Measurements from ENCODE around the gene ZNF343.
"Not testable (repeated sequence)": the region's sequence is repeated elsewhere in the genome, so short reads cannot be mapped to it uniquely, and the experiment has no call there.

DNA sequence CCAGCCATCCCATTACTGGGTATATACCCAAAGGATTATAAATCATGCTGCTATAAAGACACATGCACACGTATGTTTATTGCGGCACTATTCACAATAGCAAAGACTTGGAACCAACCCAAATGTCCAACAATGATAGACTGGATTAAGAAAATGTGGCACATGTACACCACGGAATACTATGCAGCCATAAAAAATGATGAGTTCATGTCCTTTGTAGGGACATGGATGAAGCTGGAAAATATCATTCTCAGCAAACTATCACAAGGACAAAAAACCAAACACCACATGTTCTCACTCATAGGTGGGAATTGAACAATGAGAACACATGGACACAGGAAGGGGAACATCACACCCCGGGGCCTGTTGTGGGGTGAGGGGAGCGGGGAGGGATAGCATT lies 2.3 kb downstream of the ZNF343 start:
- TF ChIP-seq, protein P1, sequence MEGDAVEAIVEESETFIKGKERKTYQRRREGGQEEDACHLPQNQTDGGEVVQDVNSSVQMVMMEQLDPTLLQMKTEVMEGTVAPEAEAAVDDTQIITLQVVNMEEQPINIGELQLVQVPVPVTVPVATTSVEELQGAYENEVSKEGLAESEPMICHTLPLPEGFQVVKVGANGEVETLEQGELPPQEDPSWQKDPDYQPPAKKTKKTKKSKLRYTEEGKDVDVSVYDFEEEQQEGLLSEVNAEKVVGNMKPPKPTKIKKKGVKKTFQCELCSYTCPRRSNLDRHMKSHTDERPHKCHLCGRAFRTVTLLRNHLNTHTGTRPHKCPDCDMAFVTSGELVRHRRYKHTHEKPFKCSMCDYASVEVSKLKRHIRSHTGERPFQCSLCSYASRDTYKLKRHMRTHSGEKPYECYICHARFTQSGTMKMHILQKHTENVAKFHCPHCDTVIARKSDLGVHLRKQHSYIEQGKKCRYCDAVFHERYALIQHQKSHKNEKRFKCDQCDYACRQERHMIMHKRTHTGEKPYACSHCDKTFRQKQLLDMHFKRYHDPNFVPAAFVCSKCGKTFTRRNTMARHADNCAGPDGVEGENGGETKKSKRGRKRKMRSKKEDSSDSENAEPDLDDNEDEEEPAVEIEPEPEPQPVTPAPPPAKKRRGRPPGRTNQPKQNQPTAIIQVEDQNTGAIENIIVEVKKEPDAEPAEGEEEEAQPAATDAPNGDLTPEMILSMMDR (IDR thresholded peaks at IDR 0.05; ENCODE audit: poor library complexity, severe bottlenecking), result not testable (repeated sequence)
- not testable (repeated sequence) for TF ChIP-seq SMC3 (conservative IDR thresholded peaks at IDR 0.05; ENCODE audit: poor library complexity); POLR2AphosphoS5 (IDR thresholded peaks at IDR 0.05); EZH2 (IDR thresholded peaks at IDR 0.05; ENCODE audit: borderline replicate concordance, insufficient read depth, low read length, poor library complexity, severe bottlenecking); MXI1 (conservative IDR thresholded peaks at IDR 0.05; ENCODE audit: poor library complexity, severe bottlenecking); EP300 (conservative IDR thresholded peaks at IDR 0.05; ENCODE audit: poor library complexity, severe bottlenecking); RAD21 (conservative IDR thresholded peaks at IDR 0.05)
- TF ChIP-seq, protein P2, sequence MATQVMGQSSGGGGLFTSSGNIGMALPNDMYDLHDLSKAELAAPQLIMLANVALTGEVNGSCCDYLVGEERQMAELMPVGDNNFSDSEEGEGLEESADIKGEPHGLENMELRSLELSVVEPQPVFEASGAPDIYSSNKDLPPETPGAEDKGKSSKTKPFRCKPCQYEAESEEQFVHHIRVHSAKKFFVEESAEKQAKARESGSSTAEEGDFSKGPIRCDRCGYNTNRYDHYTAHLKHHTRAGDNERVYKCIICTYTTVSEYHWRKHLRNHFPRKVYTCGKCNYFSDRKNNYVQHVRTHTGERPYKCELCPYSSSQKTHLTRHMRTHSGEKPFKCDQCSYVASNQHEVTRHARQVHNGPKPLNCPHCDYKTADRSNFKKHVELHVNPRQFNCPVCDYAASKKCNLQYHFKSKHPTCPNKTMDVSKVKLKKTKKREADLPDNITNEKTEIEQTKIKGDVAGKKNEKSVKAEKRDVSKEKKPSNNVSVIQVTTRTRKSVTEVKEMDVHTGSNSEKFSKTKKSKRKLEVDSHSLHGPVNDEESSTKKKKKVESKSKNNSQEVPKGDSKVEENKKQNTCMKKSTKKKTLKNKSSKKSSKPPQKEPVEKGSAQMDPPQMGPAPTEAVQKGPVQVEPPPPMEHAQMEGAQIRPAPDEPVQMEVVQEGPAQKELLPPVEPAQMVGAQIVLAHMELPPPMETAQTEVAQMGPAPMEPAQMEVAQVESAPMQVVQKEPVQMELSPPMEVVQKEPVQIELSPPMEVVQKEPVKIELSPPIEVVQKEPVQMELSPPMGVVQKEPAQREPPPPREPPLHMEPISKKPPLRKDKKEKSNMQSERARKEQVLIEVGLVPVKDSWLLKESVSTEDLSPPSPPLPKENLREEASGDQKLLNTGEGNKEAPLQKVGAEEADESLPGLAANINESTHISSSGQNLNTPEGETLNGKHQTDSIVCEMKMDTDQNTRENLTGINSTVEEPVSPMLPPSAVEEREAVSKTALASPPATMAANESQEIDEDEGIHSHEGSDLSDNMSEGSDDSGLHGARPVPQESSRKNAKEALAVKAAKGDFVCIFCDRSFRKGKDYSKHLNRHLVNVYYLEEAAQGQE (IDR thresholded peaks at IDR 0.05; ENCODE audit: borderline replicate concordance), result not testable (repeated sequence)
